HT1080 (cell line): ENCODE results near the gene AMBP. TPM values are rescaled to one million over a fixed set of nuclear protein-coding genes. Genes with fewer than 3 reads are reported as not detected.
A peak's percentile ranks its signal among the peaks of the same experiment; 100 is the strongest.
"Not testable (repeated sequence)": the region's sequence is repeated elsewhere in the genome, so short reads cannot be mapped to it uniquely, and the experiment has no call there.

Experiments used
- DNase-seq: peaks from one replicate; pipeline ENCODE4 v3.0.0-alpha.2; 2015; ENCODE audit warnings: low read depth
- total RNA-seq: library from RNA; depleted of rRNA; stranded (reverse); fragments of >200 nt; shearing (Covaris generic); gene quantifications from 2 replicates; pipeline ENCODE4 v1.2.3, GENCODE V29; 2014

Gene AMBP
- total RNA-seq, 1 experiment from 2014 or later = 0.47 TPM

GRCh38 chr9:114093031-114093471 is 15.0 kb upstream of the AMBP start:
- no peak for DNase-seq

- no peak for DNase-seq
Observed at GRCh38 chr9:114092336-114092735, 14.2 kb upstream of the AMBP start.

DNA sequence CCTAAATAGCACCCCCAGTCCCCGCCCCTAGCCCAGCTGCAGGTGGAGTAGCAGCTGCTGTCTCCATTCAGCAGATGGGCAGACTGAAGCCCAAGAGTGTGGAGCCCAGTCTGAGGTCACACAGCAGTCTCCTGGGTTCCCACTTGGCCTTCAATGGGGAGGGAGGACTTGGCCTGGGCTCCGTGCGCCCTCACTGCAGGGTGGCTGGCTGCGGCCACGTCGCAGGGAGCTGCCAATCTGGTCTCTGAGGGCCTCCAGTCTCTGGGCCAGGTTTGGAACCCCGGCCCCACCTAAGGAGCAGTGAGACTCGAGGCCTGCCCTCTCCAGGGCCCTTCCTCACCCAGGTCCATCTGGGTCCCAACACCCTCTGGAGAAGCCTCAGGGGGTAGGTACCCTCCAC is 13.6 kb upstream of the AMBP start:
- no peak for DNase-seq

DNA sequence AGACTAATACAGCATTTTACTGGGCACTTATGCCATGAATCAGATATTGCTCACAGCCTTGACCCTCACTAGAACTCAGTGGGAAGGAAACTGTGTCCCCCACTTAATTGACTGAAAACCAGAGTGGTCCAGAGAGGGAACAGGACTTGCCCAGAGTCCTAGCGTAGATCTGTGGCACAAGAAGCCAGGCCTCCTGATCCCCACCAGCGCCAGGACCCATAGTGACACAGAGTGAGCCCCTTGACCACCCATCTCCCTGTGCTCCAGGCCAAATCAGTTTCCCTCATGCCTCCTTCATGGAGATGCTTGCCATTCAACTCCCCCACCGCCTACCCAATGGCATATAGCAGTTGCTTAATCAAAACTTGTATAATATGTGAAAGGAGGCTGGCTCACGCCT is 12.7 kb upstream of the AMBP start:
- DNase-seq = no peak

DNA sequence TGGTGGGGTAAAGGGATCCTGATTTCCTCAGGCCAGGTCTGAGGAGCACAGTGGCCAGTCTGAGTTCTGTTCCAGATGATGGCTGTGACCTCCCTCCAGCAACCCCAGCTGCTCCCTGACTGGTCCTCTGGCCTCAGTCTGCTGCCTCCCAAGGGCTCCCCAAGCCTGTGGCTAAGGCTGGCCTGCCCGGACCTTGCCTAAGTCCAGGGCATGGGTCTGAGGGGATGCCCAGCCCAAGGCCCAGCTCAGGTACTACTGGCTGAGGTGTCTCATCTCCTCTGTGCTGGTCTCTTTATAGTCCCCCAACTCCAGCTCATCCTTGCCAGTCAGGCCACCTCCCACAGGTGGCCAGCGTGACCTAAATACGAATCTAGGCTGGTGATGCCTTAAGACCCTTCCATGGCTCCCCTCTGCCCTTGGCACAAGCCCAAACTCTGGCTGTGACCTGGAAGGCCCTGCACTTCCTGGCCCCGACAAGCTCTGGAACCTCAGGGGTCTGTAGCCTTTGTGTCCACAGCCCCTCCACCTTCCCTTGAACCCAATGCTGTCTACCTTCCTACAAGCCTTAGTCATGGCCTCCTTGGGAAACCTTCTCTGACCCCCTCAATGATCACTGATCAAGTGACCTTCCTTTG is 11.2 kb upstream of the AMBP start:
- no peak for DNase-seq

DNA sequence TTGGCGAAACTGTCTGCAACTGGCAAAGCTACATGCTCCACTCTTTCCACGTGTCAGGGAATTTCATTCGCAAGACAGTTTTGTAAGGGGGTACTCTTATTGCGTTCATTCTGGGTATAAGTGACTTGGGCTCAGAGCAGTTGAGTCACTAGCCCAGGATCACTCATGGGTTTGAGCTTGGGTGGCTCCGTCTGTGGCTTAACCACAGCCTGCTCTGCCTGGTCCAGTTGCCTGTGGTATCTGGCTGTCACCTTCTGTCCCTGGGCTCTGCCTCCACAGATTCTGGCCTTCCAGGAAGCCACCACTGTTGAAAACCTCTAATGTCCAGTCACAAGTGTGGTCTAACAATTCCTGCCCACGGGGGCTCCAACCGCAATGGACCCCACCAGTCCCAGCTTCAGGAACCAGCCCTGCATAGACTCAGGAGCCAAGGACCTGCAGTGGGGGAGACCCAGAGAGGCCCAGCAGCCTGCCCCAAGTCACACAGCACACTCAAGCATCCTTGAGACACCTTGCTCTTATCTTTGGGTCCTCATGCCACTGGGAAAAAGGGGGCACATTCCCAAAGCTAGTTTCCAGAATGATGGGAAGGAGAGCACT is 10.6 kb upstream of the AMBP start:
- no peak for DNase-seq

GRCh38 chr9:114087721-114088120 is 9.6 kb upstream of the AMBP start:
- DNase-seq = no peak

- no peak for DNase-seq
Observed at GRCh38 chr9:114086607-114087006, 8.5 kb upstream of the AMBP start.

DNA sequence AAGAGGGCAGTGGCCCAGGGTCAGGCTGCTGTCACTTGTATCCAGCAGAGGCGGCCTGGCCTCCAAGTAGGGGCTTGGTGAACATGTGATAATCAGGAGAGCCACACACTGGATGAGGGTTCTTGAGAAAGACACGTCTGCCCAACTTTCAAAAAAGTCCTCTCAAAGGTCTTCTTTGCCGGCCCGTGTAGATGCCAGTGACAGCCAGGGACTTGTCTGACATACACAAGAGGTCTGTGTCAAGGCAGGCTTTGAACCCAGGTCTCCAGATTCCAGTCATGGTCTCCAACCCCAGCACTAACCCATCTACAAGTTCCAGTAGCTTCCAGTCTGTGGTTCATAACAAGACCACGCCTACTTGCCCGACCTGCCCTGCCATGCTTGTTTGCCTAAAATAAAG is 7.9 kb upstream of the AMBP start:
- DNase-seq = no peak

GRCh38 chr9:114085387-114085789 is 7.3 kb upstream of the AMBP start:
- no peak for DNase-seq

DNA sequence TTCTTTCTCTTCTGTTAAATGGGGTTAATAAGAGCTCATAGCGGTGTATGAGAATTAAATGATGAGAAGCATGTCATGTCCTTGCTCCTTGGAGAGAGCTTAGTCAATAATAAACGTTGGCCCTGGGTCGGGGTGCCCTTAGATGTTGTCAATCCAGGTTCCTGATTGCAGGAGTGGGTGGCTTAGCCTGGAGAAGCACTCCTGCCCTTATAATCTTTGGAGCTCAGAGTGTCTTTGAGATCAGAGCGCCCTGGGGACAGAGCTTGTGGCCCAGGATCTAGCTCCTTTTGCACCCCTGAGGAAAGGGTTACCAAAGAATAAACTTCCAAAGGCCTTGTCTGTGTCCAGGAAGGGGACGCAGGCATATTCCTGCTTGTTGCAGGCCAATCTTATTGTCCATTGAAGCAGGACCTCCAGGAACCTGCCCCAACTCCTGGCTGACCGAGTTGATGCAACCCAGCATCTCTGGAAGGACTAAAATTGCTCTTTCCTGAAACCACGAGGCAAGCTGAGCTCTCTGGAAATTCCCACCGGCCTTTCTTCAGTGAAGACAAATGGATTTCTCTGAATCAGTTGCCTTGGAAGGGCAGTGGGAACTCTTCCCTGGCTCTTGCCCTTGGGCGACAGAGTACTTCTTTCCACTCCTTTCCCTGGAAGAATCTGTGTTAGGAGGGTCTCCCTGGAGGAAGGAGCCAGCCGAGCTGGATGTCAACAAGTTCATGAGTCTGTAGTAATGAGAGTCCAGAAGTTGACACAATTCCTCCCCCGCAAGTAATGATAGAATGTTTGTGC is 6.4 kb upstream of the AMBP start:
- DNase-seq = no peak

- no peak for DNase-seq
Observed at GRCh38 chr9:114083666-114084065, 5.6 kb upstream of the AMBP start.

- DNase-seq = not testable (repeated sequence)
Observed at GRCh38 chr9:114082763-114083412, 4.8 kb upstream of the AMBP start.

DNA sequence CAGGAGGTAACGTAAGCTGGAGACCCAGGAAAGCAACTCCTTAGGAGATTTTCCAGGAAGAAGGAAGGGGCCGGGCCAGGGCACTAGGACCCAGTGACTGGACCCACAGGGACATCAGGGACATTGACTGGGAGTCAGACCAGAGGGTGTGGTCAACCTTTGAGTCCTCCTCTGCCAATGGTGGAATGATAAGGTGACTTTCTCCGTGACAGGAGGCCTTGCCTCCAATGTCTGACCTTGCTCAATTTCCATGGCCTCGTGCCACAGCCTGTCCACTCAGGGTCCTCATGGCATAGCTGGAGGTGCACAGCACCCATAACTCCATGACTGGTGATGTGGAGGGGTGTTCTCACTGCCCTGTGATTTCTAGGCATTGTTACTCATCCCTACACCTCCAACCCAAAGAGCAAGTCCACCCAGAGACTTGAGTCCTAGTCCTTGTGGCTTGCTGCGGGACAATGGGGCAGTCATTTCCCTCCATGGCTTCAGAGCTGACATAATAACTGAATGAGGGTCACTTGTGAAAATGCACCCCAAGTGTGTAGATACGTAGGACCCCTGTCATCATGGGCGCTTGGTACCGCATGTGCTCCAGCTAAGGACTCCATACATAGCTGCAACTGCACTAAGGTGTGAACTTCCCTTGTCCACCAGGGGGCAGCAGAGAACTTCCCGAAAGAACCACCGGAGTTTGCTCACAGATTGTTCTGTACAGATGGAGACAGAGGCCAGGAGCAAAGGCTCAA is 4.1 kb upstream of the AMBP start:
- peak; percentile 72 for DNase-seq

GRCh38 chr9:114081441-114082016 is 3.4 kb upstream of the AMBP start:
- DNase-seq = no peak

DNA sequence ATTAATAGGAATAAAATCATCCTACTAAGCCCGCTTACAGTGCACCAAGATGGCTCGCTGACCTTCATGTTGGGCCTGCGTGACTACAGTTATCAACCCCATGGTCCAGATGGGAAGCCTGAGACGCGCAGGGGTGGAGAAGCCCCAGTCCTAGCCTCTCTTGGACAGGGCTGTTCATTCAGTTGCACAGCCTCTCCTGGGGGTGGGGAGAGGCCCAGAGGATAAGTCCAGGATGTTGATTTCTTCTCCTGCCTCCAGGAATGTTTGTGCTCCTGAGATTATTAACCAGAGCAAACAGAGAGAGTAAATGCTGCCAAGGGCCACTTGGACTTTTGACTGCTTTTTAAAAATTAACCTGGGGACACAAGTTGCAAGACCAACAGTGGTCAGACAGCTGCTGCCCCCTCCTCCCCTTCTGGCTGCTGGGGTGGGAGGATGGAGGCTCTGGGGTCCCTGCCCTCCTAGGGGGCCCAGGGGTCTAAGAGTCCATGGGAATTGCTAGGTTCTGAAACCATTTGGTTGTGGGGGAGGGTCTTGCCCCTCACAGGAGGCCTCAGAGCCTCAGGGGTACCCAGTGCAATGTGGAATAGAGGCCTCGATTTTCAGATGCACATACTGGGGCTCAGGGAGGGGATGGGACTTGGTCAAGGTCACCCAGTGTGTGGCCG is 2.8 kb upstream of the AMBP start:
- DNase-seq = no peak

DNA sequence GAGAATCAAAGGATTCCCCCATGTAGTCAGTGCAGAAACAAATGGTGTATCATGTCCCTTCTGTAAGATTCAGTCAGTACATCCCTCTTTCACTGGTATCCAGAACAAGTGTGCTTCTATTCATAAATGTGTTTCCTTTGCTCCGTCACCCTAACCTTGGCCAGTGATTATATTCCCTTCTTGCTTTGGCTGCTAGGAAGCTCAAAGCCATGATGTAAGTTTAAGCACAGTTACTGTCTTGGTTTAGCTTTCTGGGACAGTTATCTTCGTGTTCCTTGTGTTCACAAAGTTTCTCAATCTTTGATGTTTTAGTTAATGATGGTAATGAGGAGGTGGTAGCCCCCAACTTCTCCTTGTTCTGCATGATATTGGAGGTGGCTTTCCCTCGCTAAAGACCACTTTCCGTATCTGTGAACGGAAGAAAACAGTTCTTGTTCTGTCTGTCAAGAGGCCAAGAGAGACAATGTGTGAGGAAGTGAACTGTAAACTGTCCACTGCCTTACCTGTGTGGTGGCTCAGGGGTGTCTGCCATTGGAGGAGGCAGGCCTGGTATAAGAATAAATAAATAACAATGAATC is 2.2 kb upstream of the AMBP start:
- DNase-seq = no peak

DNA sequence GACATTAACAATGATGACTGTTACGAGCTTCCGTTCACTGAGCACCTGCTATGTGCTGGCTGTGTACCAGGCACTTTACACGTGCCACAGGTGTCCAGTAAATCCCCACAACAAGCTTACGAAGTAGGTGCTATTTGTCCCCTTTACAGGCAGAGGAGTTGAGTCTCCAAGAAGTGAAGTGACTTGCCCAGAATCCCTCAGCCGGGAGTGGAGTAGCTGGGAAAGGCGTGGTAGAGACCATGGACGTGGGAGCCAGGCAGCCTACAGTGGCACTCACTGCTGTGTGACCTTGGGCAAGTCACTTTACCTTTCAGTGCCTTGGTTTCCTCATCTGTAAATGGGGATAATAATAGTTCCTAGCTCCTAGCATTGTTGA is 669 bp upstream of the AMBP start:
- DNase-seq = no peak

GRCh38 chr9:114077162-114077837 is 800 bp downstream of the AMBP start:
- DNase-seq = no peak
